Pons (tissue), 1 donor: Measurements from ENCODE around the gene RAG1.
A peak's percentile ranks its signal among the peaks of the same experiment; 100 is the strongest.

Experiments used
- DNase-seq: peaks from one replicate; pipeline ENCODE4 v3.0.0-alpha.2; 2016; ENCODE audit warnings: low spot score

RAG1 gene

GRCh38 chr11:36590513-36590912 lies 22.7 kb downstream of the RAG1 start:
- no peak for DNase-seq

DNA sequence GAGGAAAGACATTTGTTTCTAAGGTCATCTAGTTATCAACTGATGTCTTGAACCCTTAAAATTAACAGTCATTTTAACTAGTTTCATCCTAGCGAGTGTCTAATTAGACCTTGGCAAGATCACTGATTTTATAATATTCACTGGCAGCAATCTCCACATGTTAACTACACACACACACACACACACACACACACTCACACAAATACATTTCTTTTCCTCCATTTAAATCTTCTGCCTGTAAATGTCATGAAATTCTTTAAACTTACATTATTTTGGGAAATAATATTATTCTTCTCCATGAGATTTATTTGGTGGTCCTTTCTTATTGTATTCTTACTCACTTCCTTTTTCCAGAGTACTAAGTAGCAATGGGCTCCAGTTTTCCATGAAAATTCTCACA lies 23.6 kb downstream of the RAG1 start:
- no peak for DNase-seq

DNA sequence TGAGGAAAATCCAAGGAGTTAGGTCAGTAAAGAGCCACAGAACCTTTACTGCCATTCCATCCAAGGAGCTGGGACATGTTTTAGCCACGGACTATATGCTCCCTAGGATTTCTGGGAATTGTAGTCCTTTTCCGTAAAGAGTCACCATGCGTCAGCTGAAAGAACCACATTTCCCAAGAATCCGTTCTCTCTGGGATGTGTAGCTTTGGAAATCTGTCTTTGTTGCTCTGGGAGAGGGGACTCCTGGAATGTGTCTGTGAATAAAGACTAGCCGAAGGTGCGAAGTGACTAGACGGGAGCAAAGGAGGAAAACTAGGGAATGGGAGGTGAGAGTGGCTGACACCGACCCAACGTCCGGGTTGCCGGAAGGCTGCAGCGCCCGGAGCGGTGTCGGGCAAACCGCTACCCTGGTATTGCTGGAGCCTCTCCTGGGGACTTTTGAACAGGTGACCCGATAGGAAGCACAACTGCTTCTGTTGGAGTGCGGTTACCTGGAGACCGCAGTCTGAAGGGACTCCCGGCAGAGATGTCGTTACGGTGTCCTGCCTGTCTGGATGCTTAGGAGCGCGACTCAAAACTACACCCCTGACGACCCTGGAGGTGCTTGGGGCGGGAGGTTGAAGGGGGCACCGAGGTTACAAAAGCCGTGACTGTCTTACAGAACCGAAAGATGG lies 26.6 kb downstream of the RAG1 start, which contains the start of gene IFTAP:
IFTAP (plus strand) TSS at position 187 of the 674 bp plus-strand sequence. CDS start 15,602 bp downstream, outside the sequence.
- peak; percentile 97 for DNase-seq

GRCh38 chr11:36596880-36597279 lies 29.1 kb downstream of the RAG1 start:
- DNase-seq = no peak

- no peak for DNase-seq
These were observed 30.2 kb downstream of the RAG1 start, which contains the start of gene RAG2 for GRCh38 chr11:36598051-36598450. RAG2 (minus strand) TSS chr11:36598236; CDS start chr11:36594168, 4,068 bp downstream.

- DNase-seq = no peak
These were observed 32.4 kb downstream of the RAG1 start for GRCh38 chr11:36600180-36600579.

GRCh38 chr11:36601155-36601554 lies 33.3 kb downstream of the RAG1 start:
- no peak for DNase-seq

DNA sequence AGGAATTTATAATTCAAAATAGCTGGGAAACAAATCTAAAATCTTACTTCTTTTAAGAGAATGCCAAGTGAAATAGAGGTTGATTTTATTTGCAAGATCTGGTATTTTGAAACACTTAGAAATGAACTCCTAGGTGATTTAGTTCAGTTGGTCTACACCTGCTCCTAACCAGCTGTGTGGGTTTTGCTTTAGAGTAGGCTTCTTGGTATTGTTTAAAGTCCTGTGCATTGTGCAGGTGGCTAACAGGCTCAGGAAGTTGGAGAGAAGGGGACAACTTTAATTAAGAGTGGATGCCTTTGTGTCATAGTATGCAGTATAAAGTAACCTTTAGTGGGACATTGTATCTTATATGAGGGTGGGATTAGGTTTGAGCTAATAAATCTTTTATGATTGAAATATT lies 34.3 kb downstream of the RAG1 start:
- DNase-seq = no peak

DNA sequence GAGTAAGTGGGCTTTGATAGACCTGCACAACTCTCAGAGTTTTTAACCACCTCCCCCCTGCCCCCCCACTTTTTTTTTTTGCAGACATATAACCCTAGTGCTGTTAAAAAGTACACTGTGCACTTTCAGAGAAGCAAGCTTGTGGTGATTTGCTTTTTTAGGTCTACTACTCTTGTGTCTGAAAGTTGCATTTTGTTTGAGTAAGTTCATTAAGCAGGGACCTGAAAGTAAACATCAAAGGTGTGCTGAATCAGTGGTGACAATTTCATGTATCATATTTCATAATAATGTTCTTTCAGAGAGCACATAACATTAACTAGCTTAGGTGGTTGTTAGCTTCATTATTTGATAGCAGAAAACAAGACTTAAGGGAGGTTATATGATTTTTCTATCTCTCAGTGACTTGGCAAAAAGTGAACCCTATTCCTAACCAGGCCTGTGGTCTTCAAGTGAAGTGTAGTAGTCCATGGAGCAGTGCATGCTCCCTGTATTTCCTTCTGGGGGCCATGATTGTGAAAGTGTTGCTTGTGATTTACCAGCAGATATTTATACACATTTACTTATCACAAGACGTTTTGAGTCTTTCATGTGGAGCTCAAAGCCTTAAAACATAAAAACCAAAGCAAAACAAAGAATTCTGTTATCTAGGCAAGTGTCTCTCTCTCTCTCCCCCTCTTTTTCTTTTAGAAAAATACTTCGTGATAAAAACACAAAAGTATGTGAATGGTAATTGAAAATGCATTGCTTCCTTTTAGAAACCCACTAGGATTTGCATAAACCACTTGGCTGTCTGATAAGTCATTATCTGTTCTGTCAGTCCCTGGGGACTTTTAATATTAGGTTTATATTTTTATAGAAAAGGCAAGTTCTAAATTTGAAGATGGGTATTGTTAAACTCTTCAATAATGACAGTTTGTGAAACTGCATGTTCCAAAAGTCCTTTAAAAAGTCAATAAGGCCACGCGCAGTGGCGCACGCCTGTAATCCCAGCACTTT lies 37.7 kb downstream of the RAG1 start:
- no peak for DNase-seq

DNA sequence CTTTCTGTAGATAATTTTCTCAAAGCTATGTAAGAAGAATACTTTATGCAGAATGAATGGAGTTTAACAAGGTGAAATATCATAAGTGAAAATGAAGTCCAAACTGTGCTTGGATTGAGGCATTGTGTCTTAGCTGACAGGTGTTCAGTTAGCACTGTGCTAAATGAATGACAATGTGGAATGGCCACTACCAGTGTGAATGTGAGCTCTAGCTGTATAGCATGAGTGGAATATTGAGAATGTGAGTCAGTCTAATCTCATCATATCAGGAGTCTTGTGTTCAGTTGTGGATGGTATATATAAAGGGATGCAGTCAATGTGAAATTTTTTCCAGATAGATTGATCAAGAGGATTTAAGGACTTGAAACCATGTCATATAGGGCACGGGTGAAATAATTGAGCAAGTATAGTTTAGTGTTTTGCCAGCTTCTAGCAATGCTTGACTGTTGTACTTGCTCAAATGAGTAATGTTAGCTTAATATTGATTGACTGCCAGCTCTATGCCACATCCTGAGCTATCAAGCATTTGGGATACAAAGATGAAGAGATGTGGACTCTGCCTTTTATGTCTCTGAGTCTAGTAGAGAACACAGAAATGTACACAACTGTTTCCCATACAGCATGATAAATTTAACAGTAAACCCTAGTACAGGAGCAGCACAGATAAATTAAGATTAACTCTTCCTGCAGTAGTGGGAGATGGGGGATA lies 40.8 kb downstream of the RAG1 start:
- DNase-seq = no peak

GRCh38 chr11:36609383-36609782 lies 41.6 kb downstream of the RAG1 start:
- no peak for DNase-seq

DNA sequence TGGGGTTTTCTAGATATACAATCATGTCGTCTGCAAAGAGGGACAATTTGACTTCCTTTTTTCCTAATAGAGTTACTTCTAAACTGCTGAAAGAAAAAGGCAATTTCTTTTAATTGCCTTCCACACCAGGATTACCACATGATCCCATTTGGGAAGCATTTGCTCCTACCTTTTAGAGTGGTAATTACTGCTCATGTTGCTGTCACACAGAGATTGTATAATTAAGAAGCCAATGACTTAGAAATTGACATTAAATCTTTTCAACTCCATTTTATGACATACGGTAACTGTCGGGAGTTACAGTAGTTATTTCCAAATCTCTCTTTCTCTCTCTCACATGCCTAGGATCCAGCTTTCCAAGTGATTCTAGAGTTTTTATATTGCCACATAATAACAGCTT lies 48.0 kb downstream of the RAG1 start:
- DNase-seq = no peak

DNA sequence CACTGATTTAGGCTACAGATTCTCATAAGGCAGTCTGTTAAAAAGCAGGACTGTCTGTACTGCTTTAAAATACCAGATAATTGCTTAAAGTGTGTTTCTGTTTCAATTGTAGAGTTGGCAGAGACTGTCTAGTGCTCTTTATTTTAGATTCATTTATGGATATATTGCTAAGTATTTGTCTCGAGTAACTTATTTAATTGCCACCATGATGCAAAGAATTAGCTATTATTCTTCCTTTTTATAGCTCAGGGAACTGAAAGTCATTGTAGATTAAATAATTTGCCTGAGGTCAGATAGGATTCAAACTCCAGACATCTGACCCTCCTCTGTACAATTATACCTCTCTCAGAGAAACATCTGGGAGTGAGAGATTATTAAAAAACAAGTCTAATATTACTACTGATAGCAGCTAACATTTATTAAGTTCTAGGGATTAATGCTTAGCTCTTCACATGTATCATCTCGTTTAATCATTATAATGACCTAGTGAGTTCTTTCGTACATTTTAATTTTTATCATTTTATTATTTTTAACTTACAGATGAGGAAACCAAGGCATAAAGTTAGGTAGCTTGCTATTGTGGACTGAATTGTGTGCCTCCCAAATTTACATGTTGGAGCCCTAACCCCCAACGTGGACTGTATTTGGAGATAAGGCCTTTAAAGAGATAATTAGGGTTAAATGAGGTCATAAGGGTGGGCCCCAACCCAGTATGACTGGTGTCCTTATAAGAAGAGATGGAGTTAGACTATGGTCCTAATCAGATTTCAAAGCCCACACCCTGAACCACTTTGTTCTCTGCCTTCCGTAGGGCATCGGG lies 49.9 kb downstream of the RAG1 start:
- DNase-seq = no peak

GRCh38 chr11:36618363-36619047 lies 50.7 kb downstream of the RAG1 start:
- no peak for DNase-seq

- DNase-seq = no peak
These were observed 51.7 kb downstream of the RAG1 start for GRCh38 chr11:36619502-36619901.

GRCh38 chr11:36620246-36620645 lies 52.4 kb downstream of the RAG1 start:
- DNase-seq = no peak

DNA sequence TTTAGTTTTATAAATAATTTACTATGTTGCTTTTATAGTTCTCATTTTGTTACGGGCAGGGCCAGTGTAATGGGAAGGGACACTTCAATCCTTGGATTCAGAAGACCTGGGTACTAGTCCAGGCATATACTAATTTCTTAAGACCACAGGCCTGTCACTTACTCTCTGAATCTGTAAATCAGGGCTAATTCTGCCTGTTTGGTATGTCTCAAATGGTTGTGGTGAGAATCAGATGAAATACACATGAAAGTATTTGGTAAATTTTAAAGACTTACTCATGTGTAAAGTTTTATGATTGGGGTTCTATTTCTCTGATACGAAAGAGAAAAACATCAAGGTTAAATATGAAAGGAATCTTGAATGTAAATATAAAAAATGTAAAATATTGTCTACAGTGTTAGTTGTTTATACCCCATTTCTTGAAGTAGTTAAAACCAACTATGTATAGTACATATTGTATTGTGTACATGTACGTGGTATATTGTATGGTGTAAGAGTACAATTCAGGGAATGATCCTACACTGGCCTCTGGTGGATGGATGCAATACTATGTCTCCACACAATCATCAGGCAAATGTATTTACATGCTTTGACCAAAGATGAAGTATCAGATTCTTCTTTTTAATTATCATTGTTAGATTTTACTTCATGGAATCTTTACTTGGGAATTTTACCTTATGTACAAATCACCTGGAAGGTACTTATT lies 54.8 kb downstream of the RAG1 start:
- DNase-seq = peak; percentile 35

- DNase-seq = no peak
These were observed 55.7 kb downstream of the RAG1 start for GRCh38 chr11:36623494-36623893.

GRCh38 chr11:36627006-36627405 lies 59.2 kb downstream of the RAG1 start:
- DNase-seq = no peak

GRCh38 chr11:36627471-36627870 lies 59.7 kb downstream of the RAG1 start:
- DNase-seq = no peak
